ENCODE data around the gene AOPEP. TPM values are rescaled to one million over a fixed set of nuclear protein-coding genes. Genes with fewer than 3 reads are reported as not detected.

AOPEP gene
- total RNA-seq, 1 donor, result 20.7 TPM

DNA sequence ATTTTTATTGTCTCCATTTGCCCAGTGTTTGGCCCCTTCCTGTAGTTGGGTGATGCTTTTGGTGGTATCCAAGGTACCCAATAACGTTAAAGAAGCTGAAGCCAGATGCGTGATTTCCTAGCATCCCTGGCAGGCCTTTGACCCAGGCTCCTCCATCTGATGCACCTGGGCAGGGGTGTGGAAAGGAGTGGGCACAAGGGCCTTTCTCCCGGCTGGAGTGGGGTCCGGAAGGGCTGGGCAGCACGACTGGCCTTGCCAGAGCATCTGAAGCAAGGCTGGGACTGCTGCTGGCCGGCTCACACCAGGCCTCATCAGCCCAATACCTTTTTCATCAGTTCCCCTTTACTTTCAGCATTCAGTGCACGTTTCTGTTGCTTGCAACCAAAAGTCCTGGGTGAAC, 370.8 kb downstream of the AOPEP start:
- no peak for DNase-seq (ENCODE audit: low read depth in 2 of 3, low spot score in 2 of 3)

DNA sequence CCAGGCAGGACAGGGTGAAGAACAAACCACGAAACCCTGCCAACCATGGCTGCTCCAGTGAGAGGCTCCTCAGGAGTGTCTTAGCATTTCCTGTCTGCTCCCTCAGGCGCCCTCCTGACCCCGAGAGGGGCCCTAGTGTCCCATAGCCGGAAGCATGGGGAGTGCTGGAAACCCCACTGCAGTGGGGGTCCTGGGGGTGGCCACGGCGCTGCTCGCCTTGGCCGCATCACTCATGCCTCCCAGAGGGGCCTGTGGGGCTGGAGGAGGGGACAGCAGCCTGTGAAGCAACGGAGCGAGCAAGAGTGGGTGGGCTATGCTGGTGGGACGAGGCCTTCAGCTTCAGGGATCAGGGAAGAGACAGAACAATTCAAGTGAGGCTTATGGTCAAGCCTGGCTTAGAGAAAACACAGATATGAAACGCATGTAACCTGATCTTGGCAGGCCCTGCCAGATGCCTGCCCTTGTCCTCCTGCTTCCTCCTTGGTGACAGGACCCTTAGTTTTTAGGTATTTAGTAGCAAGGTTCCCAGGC, 372.0 kb downstream of the AOPEP start:
- DNase-seq (ENCODE audit: low read depth in 2 of 3, low spot score in 2 of 3), result no peak

DNA sequence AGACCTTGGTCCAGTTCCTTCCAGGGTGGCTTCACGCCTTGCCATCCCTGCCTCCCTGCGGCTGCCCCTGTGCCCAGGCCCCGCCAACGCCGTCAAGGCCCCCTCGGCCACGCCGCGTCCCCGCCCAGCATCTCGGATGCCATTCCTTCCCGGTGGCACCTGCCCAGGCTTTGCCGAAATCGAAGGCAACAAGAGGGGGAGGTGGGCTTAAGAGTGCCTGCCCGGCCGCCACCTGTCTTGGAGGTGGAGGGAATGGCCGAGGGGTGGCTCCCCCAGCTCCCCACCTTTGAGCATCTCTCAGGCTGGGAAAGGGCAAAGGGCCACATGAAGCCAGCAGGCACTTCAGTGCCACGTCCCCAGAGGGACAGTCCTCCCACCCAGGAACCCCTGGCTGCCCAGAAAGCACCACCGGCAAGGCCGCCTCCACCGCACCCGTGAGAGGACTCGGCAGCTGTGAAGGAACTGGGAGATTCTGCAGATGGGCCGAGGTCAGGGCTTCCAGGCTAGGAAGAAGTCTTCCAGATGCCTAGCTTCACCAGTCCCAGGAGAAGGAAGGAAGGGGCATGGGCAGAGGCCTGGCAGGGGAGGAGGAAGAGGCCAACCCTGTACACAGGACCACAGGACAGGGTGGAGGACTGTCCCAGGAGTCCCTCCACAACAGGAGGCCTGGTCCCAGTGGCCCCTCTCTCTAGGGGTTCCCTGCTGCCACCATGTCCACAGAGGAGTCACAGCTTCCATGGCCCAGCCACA, 373.0 kb downstream of the AOPEP start:
- no peak for DNase-seq (ENCODE audit: low read depth in 2 of 3, low spot score in 2 of 3)

DNA sequence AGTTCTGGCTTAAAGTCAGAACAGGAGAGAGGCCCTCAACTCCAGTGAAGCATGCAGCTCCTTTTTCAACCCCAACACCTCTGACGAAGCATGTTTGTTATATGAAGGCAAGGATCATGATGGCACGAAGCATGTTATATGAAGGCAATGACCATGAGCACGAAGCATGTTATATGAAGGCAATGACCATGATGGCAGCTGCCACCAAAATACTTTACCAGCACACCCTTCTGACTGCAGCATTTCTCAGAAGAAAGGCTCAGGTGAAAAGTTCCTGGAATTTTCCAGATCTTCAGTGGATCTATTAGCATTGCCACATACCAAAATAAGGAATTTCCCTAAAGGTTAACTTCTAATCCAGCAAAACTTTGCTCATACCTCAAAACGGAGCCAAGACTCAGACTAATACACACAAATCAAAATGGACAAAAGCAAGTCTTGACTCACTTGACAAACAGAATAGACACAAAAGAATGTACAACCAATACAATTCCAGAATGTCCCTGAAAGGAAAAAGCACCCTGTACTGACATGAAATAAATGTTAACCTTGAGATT, 373.6 kb downstream of the AOPEP start:
- no peak for DNase-seq (ENCODE audit: low read depth in 2 of 3, low spot score in 2 of 3)

DNA sequence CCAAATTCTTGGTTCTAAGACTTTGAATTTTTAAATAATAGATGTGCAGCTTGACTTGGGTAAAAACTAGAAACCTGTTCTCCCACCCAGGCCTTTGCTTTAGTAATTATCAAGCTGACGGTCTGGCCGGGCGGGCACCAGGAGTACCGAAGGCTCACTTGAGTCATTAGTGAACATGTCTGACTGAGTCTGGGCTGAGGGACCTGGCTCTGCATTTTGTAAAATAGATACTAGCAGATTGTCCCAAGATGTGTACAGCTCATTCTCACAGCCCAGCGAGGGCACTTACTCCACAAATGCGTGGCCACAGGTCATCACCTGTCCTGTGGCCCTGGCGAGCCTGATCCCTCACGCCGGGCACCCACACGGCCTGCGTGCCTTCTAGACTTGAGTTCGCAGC, 374.8 kb downstream of the AOPEP start:
- no peak for DNase-seq (ENCODE audit: low read depth in 2 of 3, low spot score in 2 of 3)

DNA sequence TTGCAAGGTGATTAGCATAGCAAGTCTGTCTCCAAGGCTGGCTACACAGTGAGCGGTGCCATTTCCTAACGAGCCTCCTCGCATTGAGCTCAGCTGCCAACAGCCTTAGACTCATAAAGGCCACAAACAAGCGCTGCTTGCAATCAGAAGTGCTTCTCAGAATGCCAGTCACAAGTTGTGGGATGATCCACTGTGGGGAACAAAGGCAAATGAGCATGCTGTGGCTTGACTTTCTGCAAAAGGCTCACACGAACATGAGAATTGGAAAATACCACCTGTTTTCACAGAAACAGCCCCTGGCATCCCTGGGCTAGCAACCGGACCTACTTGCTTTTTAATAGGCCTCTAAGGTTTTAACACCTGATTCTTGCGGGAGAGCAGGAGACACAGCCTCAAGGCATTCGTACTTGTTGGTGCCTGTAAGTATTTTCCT, 375.5 kb downstream of the AOPEP start:
- no peak for DNase-seq (ENCODE audit: low read depth in 2 of 3, low spot score in 2 of 3)

DNA sequence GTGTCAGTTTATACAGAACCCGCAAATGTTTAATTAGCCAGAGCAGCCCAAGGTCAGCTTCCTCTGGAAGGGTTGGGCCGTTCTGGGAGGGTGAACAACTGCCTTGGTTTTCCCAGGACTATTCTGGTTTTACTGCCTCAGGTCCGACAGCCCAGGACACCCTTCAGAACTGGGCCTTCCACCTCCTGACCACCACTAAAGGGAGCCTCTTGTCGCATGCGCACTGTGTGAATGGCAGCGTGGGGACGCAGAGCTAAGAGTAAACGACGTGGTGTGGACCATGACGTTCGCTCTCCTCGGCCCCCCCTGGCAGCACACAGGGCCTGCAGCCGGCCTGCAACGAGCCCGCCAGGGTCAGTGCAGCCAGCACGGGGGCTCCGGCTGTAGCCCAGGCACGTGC, 376.1 kb downstream of the AOPEP start:
- no peak for DNase-seq (ENCODE audit: low read depth in 2 of 3, low spot score in 2 of 3)

DNA sequence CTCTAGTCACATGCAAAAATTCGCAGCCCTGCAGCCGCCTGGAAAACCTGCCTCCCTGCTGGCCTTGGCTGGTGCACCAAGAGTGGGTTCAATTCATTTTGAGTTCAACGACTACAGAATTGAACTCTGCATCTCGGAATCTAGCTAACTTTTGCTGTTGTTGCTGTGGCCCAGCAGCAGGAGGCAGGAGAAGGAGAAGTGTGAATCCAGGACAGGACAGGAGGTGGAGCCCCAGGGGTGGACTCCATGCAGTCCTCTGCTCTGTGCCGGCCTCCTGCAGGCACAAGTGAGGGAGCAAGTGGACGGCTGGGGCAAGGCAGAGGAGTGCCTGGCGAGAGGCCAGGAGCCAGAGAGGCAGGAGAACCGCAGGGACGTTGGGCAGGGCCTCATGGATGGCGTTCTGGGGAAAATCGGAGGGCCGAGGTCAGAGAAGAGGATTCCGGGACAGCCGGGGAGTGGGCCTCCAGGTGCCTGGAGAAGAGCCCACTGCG, 376.8 kb downstream of the AOPEP start:
- DNase-seq (ENCODE audit: low read depth in 2 of 3, low spot score in 2 of 3), result no peak

DNA sequence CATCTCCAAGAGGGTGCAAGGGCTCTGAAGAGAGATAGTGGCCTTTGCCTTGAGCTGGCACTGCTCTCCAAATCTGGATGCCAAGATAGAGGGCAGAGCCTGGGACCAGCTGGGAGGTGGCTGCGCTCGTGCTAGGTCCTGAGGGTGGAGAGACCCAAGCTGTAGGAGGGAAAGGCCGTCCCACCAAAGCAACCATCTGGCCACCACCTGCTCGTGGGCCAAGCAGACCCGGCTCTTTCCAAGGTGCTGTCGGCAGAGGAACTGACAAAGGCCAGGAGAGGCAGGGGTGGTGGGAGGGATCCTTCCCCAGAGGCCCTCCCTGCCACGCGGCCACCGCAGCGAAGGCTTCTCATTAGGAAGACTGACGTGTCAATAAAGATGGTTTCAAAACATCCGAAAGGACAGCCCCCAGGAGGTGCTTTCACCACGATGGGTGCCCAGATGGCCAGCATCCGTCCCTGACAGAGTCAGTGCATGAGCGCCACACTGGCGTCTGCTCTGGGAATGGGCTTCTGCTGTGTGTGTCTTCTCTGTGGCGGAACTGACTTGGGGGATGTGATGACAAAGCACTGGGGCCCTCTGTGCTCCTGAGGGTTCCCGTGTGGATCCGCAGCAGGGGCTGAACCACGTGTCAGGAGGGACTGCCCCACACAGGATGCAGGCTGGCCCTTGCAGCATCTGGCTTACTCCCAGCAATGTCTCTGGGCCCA, 377.5 kb downstream of the AOPEP start:
- DNase-seq (ENCODE audit: low read depth in 2 of 3, low spot score in 2 of 3), result no peak

DNA sequence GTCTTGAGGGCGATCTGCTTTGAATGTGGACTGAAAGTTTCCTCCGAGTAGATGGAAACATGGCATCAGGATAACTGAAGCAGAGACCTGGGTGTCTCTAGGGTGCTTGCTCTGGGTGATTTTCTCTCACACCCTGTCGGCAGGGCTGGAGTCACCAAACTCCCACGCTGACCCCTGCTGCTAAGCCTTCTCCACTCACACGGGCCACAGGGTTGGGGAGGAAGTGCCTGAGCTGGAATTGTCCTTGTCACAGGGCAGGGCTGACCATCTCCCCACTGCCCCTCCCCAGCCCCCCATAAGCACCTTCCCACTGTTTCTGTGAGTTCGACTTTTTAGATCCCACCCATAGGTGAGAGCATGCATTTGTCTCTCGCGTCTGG, 378.1 kb downstream of the AOPEP start:
- no peak for DNase-seq (ENCODE audit: low read depth in 2 of 3, low spot score in 2 of 3)

DNA sequence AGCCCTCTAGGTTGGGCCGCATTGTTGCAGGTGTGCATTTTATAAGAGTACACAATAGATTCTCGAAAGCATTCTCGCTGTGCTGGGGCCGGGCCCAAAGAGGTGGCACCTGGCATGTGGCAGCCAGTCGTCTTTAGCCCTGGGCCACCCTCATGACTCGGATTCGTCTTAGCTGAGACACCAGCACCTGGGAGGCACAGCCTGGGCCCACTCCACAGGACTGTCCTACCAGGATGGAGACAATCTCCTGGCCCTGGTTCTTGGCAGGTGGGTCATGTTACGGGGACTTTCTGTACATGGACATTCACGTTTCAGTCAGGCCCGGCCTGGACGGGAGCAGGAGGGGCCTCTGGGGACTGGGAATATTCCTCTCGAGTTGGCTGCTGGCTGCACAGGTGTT, 378.5 kb downstream of the AOPEP start:
- no peak for DNase-seq (ENCODE audit: low read depth in 2 of 3, low spot score in 2 of 3)

DNA sequence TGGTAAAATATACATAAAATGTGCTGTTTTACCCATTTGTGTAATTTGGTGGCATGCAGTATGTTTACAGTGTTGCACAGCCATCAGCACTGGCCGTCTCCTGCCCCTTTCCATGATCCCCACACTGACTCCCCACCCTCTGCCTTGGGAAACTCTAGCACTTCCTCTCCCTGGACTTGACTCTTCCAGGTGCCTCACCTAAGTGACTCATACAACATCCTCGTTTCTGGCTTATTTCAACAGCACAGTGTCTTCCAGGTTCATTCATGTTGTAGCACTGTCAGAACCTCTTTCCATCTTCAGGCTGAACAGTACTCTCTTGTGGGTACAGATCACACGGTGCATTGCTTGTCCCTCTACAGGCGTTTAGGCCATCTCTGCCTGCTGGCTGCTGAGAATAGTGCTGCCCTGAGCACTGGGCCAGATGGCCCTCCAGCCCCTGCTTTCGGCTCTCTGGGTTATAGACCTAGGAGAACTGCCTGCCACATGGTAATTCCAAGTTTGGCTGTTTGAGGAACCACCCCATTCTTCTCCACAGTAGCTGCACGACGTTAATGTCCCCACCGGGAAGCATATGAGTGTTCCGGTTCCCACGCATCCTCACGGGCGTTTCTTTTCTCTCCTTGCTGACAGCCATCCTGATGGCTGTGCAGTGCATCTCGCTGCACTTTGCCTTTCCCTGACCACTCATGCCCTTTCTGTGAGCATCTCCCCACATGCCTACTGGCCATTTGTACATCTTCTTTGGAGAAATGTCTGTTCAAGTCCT, 379.2 kb downstream of the AOPEP start:
- no peak for DNase-seq (ENCODE audit: low read depth in 2 of 3, low spot score in 2 of 3)

DNA sequence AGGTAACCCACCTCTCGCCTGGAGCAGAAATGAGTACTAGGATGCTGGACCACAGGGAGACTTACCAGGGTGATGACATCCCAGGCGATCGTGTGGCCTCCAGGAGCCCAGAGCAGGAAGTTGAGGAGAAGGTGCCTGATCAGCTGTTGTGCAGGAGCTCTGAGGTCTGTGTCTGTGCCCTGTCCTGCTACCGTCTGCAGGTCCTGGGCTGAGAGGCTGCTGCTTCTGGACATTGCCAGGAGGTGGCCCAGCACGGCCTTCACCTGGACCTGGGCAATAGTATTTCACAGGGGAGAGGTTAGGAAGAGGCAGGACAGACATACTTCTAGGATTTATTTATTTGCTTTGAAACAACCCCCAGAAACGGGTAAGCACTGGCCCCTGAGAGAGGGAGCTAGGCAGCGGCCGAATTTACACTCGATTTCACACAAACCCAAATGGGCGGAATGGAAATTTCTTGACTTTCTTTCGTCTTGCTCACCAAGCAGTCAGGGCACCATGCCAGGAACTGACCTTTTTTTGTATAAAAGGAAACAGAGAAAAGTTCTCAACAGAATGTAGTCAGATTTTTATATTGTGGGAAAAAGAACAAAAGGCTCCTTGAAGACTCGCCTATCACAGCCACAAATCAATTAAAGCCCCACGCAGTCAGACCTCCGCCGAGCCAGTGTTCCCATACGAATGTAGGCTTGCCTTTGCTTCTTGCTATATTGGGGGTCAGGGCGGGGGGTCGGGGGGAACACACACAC, 380.7 kb downstream of the AOPEP start:
- no peak for DNase-seq (ENCODE audit: low read depth in 2 of 3, low spot score in 2 of 3)

DNA sequence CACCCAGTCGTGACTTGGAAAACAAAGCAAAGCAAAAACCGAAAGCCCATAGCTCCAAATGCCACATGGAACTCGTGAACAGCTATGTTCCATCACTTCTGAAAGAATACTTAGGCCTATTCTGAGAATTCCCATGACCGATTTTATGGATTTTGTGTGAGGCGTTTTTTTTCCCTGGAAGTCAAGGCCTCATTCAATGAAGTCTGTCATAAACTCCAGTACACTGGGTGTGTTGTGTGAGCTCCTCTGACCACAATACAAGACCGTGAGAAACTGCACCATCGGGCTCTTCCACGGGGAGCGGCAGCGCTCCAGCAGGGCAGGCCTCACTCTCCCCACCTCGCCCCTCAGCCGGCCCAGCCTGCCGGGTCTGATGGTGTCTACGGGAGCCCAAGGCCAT, 381.5 kb downstream of the AOPEP start:
- no peak for DNase-seq (ENCODE audit: low read depth in 2 of 3, low spot score in 2 of 3)

DNA sequence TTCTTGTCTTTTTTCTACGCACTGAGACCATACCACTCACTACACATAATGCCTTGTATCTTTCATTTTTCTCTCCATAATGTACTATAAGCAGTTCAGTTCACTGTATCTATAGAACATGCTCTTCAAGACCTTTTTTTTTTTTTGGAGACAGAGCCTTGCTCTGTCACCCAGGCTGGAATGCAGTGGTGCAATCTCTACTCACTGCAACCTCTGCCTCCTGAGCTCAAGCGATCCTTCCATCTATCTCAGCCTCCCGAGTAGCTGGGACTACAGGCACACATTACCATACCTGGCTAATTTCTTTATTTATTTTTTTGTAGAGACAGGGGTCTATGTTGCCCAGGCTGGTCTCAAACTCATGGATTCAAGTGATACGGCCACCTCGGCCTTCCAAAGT, 382.3 kb downstream of the AOPEP start:
- no peak for DNase-seq (ENCODE audit: low read depth in 2 of 3, low spot score in 2 of 3)

DNA sequence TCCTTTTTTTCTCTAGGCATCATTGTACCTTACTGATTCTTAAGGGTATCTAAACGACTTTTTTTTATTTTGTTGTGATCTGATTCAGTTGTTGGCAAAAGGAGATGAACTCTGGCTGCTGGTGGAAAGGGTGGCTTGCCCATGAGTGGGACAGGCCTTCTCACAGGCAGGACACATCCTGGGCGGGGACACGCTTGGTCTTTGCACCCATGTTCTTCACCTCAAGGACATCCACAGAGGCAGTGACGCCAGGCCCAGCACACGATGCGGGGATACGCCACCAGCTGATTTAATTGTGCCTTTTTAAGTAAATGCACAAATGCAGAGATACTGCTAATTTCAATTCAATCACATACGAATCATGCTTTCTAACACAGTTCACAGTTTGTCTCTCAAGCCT, 383.0 kb downstream of the AOPEP start:
- DNase-seq (ENCODE audit: low read depth in 2 of 3, low spot score in 2 of 3), result no peak

DNA sequence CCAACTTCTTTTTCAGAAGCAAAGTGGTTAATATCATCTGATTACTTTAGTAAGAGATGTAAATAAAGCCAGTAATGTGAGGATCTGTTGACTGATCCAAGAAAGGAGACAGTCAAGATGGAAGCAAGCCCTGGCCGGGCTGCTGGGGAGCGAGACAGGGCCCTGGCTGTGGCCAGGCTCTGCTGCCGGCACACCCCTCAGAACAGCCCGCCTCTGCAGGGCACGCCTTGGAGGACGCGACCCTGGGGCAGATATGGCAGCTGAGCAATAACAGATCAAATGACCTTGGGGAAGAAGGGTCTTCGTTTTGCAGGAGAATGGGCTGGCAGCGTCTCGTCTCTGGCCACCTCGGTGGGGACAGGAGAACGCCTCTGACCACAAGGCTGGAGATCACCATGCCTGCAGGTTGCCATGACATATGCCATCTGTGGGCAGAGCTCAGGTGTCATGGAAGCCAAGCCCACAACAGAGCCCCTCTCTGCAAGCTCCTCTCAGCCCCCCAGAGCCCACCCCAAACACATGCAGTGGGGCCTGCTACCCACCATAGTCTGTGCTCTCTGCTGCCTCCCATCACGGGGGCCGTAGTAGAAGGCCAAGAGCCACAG, 384.5 kb downstream of the AOPEP start:
- DNase-seq (ENCODE audit: low read depth in 2 of 3, low spot score in 2 of 3), result no peak

DNA sequence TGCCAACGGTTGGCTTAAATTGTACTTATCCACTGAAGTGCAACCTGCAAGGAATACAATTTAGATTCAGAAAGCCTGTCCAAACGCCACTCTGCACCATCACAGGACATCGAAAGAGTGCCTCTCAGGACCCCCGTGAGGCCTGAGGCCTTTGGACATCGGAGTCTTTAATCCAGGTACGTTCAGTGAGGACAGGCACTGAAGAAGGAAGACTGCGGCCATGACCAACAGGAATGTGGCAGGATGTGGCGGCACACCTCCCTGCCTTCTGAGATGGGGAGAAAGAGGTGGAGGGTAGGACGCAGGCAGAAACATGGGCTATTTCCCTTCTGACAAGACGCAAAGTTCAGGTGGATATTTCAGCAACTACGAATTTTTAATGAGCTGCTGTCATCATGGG, 385.2 kb downstream of the AOPEP start:
- DNase-seq (ENCODE audit: low read depth in 2 of 3, low spot score in 2 of 3), result no peak

DNA sequence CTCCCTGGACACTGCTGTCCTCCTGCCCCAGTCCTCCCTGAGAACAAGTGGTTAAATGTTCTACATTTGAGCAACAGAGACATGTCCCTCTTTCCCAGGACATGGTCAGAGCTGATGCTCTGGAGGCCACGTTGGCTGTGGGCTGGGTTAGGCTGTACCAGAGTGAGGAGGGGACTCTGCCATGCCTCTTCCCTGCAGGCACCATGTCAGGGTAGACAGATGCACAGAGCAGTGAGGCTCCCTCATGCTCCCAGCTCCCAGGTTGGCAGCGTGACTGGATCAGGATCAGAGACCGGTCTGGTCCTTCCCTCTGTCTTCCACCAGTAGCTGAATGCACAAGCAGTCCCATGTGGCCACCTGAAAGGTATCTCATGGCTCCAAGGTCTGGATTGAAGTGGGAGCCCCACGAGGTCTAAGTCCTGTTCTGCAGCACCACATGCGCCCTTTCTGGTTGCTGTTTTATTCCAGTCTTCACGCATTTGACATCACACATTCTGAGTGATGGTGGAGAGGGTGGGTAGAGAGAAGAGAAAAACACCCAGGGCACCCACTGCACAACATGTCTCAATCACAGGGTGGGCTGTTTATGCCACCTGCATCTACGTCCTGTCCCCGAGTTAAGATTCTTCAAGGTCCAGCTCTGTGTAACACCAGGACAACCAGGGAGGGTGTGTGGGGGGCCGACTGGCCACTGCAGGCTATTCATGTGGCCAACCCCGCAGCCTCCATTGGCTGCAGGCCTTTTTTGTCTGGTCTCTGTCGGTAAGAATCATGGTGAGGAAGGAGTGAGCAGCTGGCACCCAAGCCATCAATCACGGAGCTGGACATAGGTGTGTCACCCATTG, 386.2 kb downstream of the AOPEP start:
- DNase-seq (ENCODE audit: low read depth in 2 of 3, low spot score in 2 of 3), result no peak

Data from hematopoietic multipotent progenitor cell (in vitro differentiated cells).